GM19043 (cell line): Measurements from ENCODE around the gene KLHDC7A.

Experiments used
- ATAC-seq: cut with Tn5 transposase; IDR thresholded peaks from one replicate; pipeline ENCODE4 v1.9.1; 2021; ENCODE audit warnings: low read depth; ENCODE audit not compliant: unreplicated experiment

KLHDC7A gene

DNA sequence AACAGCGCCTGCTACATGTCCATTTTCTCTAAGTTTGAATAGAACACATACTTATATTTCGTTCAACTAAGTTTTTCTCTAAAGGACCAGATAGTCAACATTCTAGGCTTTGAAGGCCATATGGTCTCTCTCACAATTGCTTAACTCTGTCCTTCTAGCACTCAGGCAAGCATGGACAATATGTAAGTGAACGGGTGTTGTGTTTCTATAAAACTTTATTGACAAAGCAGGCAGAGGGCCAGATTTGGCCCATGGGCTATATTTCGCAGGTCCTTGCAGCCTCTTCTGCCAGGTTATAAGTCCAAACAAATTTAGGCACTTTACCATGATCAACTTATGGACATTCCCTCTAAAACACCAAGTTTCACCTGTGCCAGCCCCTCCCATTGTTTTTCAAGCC lies 21.1 kb downstream of the KLHDC7A start:
- no peak for ATAC-seq

GRCh38 chr1:18504609-18505008 lies 23.9 kb downstream of the KLHDC7A start:
- ATAC-seq: no peak

GRCh38 chr1:18505666-18506065 lies 24.9 kb downstream of the KLHDC7A start:
- no peak for ATAC-seq

DNA sequence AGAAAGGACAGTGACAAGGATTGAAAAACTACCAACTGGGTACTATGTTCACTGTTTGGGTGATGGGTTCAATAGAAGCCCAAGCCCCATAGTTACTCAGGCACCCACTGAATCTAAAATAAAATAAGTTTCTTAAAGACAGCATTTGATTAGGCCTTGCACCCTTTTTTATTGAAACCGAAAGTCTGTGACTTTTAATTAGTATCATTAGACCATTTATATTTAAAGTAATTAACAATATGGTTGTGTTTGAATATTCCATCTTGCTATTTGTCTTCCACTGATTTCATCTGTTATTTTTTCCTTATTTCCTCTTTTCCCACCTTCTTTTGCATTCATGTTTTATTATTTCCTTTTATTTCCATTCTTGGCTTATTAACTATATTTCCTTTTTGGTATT lies 27.4 kb downstream of the KLHDC7A start:
- ATAC-seq: no peak

- no peak for ATAC-seq
These were observed 30.6 kb downstream of the KLHDC7A start for GRCh38 chr1:18511149-18511873.

- ATAC-seq: no peak
These were observed 31.1 kb downstream of the KLHDC7A start for GRCh38 chr1:18511874-18512150.

GRCh38 chr1:18512883-18513282 lies 32.2 kb downstream of the KLHDC7A start:
- no peak for ATAC-seq

- no peak for ATAC-seq
These were observed 33.3 kb downstream of the KLHDC7A start for GRCh38 chr1:18513995-18514394.

- no peak for ATAC-seq
These were observed 34.5 kb downstream of the KLHDC7A start for GRCh38 chr1:18515120-18515667.

DNA sequence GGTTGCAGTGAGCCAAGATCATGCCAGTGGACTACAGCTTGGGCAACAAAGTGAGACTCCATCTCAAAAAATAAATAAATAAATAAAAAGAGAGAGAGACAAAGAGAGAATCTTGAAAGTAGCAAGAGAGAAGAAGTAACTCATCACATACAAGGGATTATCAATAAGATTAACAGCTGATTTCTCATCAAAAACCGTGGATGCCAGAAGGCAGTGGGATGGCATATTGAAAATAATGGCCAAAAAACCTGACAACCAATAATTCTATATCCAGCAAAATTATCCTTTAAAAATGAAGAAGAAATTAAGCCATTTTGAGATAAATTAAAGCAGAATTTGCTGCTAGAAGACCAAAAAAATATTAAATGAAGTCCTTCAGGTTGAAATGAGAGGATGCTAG lies 35.7 kb downstream of the KLHDC7A start:
- no peak for ATAC-seq

DNA sequence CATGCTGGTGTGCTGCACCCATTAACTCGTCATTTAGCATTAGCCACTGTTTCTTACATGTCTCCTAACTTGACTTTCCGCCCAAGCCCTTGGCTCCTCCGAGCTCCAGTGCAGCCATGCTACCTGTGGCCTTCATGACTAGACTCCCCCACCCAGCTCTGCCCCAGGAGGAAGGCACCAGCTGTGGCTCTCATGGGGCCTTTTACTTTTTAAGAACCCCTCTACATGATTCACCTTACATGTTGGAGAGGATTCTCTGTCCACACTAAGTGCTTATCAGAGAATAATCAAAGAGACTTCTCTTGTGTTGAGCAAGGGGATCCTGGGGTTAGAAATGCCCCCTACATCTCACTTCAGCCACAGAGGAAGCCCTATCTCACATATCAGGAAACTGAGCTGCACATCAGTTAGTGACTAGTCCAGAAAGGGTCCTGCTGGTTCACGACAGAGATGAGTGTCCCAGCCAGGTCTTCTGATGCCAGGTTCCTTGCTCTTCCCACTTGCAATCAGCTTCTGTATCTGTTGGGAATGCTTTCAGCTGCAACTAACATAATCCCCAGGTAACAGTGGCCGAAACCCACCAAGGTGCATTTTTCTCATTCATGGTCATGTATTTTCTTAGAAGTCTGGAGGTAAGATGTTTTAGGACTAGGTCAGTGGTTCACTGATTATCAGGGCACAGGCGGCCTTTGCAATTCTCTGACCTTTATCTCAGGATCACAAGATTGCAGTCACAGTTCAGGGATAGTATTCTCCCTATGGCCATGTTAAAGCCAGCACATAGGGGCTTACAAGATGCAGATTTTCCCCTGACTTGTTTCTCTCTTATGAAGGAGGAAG lies 45.9 kb downstream of the KLHDC7A start:
- ATAC-seq: no peak

GRCh38 chr1:18527514-18527913 lies 46.8 kb downstream of the KLHDC7A start:
- ATAC-seq: no peak

GRCh38 chr1:18527921-18528320 lies 47.2 kb downstream of the KLHDC7A start:
- no peak for ATAC-seq

DNA sequence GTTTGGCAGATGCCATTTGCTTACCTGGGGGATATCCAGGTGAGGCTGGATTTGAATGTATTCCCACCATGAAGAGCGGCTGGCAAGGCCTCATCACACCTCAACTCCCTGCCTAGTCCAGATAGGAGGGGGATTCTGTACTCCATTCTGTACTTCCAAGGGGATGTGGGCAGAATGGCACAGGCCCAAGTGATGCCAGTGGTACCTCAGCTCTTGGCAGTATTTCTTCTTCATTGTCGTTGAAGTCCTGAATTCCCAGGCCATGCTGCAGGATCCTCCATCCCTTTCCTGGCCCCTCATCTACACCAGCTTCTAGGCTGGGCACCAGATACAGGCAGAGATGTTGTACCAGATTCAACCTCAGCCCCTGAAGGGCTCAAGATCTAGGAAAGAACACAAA lies 47.9 kb downstream of the KLHDC7A start:
- ATAC-seq: no peak

- no peak for ATAC-seq
These were observed 49.0 kb downstream of the KLHDC7A start for GRCh38 chr1:18529714-18530113.

- ATAC-seq: no peak
These were observed 50.1 kb downstream of the KLHDC7A start for GRCh38 chr1:18530587-18531502.

DNA sequence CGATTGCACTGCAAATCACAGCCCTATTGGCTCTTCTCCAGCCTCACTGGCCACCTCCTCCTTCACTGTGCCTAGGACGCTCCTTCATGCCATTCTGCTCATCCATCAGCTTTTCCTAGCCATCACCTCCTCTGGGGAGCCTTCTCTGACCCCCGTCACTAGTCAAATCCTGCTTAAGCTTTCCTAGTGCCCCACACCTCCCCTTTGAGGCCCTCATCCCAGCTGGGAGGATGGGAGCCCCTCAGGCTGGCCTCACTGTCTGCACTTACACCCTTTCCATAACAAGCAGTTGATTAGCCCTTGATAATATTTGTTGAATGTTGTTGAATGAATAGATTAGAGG lies 50.7 kb downstream of the KLHDC7A start:
- ATAC-seq: no peak

- no peak for ATAC-seq
These were observed 51.9 kb downstream of the KLHDC7A start for GRCh38 chr1:18532390-18533170.

DNA sequence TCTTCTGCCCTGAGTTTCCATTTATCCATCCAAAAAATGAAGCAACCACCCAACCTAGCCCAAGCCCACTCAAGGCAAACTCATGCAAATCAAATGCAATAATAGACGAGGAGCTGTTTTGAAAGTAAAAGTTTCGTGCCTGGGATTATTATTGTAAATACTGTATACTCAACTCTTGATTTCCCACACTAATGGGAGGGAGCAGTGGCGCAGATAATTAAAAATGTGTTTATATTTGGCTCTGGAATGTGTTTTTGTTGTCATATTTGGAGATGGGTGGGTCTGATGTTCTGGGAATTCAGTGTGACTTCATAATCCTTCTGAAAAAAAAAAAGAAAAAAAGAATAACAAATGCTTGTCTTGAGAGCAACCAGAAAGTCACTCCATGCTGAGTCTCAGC lies 52.5 kb downstream of the KLHDC7A start:
- ATAC-seq: no peak

DNA sequence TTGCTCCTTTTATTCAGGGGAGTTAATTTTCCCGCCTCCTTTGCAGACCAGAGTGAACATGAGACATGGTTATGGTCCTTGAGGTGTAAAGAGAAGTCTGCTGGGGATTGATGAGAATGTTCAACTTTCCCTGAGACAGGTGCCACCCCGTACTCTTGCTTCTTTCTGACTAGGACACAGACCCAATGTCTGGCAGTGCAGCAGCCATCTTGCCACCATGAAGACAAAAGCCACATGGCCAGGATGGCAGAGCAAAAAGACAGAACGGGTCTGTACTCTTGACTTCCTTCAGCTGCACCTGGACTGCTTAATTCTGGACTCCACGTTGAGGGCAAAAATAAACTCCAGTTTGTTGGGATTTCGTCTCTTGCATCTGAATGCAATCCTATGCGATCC lies 54.1 kb downstream of the KLHDC7A start:
- ATAC-seq: no peak
